ENCODE results near the gene MAP1B.

MAP1B gene

DNA sequence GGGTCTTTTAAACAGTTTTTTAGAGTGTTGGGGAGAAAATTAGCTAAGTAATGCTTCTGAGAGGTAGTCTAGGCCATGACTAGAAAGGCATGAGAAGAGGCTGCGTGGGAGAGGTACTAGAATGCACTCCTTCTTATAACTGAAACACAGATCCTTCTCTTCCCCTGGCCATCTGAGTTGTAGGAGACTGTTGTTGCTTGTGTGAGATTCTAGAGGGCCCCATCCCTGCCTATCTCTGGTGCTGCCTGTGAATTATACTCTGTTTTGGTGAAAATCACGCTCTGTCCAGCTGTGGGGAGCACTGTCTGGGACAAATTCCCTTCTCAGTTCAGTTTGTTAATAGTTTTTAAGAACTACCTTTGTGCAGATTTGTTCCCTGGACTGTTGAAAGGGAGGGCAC is 37.5 kb downstream of the MAP1B start:
- no peak for DNase-seq (ENCODE audit: low spot score)
- TF ChIP-seq, protein P1, sequence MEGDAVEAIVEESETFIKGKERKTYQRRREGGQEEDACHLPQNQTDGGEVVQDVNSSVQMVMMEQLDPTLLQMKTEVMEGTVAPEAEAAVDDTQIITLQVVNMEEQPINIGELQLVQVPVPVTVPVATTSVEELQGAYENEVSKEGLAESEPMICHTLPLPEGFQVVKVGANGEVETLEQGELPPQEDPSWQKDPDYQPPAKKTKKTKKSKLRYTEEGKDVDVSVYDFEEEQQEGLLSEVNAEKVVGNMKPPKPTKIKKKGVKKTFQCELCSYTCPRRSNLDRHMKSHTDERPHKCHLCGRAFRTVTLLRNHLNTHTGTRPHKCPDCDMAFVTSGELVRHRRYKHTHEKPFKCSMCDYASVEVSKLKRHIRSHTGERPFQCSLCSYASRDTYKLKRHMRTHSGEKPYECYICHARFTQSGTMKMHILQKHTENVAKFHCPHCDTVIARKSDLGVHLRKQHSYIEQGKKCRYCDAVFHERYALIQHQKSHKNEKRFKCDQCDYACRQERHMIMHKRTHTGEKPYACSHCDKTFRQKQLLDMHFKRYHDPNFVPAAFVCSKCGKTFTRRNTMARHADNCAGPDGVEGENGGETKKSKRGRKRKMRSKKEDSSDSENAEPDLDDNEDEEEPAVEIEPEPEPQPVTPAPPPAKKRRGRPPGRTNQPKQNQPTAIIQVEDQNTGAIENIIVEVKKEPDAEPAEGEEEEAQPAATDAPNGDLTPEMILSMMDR (IDR thresholded peaks at IDR 0.05; ENCODE audit: extremely low read depth, missing control alignments), result no peak

DNA sequence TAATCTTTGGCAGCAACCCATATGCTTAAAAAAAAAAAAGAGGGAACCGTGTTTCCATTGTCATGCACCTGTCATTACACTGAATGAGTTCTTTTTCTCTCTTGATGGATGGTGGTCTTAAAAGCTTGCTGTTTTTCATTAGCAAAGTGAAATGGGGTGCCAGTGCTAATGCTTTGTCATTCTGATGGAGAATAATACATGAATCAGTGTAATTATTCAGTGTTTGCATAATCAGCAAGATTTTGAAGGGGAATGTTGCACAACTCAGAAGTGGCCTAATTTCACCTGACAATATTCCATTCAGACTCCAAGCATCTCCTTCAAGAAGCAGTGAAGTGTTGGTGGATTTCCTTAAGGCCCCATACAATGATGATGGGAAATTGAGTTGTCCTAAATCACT is 38.1 kb downstream of the MAP1B start:
- no peak for DNase-seq (ENCODE audit: low spot score)
- TF ChIP-seq, protein P1 (IDR thresholded peaks at IDR 0.05; ENCODE audit: extremely low read depth, missing control alignments), result no peak

DNA sequence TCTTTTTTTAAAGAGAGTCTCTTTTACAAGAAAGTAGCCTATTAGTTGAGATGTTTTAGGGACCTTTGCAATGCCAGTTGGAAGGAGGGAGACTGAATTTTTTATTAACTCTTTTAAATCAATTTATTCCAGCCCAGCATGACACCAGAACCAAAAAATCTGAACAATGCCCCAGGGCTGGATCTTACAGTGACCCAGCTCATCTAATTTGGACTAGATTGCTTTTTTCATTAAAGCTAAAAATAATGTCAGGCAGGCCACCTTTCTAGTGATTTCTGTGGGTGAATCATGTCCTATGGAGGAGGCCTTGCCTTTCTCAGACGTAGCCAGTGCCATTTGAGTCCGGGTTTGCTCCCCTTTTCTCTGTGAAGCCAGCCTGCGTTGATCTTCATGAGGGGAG is 38.8 kb downstream of the MAP1B start:
- no peak for DNase-seq (ENCODE audit: low spot score)
- TF ChIP-seq, protein P1 (IDR thresholded peaks at IDR 0.05; ENCODE audit: extremely low read depth, missing control alignments), result no peak

DNA sequence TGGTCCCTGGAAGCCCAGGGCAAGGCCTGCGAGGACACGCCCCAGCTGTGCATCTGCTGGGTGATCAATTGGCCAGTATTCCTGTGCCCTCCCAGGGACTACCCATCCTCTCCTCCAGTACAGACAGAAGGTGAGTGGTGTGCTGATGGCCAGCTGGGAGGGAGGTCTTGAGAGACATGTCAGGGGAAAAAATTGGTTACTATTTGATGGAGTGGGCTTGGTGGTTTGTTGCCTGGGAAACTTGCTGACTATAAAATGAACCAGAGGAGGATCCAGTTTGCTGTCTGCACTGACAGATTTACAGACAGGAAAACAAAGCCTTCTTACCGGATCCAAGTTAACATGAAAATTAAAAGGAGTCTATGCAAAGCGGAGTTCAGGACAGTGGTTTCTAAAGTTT is 40.3 kb downstream of the MAP1B start:
- TF ChIP-seq, protein P1 (IDR thresholded peaks at IDR 0.05; ENCODE audit: extremely low read depth, missing control alignments), result no peak
- DNase-seq (ENCODE audit: low spot score), result no peak

DNA sequence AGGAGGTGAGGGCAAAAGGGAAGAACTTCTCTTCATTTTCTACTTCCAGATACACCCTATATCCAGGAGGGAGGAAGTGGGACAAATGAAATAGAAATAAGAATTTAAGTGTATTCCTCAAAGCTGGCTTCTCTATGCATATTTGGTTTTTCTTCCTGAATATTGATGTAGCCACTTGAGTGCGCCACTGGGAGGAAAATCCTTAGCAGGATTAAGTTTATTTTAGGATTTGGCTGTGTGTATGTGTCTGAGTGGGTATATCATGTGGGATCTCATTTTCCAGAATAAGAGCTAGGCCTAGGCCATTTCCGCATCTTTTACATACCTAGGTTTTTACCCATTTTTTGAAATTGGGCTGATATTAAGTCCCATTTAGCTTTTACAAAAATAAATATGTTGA is 42.5 kb downstream of the MAP1B start:
- TF ChIP-seq, protein P1 (IDR thresholded peaks at IDR 0.05; ENCODE audit: extremely low read depth, missing control alignments), result no peak
- no peak for DNase-seq (ENCODE audit: low spot score)

DNA sequence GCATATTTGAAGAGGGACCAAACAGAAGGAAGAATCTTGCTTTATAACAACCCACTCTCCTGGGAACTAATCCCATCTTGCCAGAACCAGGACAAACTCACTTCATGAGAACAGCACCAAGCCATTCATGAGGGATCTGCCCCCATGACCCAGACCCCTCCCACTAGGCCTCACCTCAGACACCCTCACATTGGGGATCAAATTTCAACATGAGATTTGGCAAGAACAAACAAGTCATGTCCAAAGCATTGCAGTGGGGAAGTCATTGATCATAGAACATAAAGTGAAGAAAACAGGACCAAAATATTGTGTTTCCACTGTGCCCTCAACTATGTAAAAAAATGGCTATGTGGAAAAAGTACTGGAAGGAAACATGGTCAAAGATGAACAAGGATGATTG is 43.9 kb downstream of the MAP1B start:
- TF ChIP-seq, protein P1 (IDR thresholded peaks at IDR 0.05; ENCODE audit: extremely low read depth, missing control alignments), result no peak
- DNase-seq (ENCODE audit: low spot score), result no peak

DNA sequence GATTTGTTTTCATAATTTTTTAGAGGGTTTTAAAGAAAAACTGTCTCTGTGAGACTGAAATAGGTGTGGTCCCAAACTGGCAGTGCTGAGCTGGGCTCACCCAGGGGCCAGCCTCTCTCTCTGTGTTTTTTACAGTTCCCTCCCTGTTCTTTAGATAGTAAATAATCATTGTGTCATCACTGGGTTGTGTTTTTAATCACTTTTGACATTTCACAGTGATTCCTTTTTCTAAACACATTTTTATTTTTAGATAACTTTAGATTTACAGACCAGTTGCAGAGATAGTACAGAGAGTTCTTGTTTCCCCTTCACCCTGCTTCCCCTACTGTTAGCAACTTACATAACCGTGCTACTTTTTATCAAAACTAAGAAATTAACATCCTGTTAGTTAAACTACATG is 44.4 kb downstream of the MAP1B start:
- no peak for DNase-seq (ENCODE audit: low spot score)
- TF ChIP-seq, protein P1 (IDR thresholded peaks at IDR 0.05; ENCODE audit: extremely low read depth, missing control alignments), result no peak

Measured in GM20000 (cell line).